ENCODE measurements around the gene KCNIP3.

DNA sequence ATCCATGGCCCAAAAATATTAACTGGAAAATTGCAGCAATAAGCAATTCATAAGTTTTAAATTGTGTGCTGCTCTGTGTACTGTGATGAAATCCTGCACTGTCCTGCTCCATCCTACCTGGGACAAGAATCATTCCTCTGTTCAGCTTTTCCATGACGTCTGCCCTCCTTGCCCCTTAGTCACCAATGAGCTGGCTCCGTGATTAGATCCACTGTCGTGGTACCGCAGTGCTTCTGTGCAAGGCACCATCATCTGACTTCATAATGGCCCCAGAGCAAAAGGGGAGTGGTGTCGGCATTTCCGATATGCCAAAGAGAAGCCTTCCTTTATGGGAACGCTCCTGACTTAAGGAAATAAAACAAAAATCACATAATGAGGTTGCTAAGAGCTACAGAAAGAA lies 101.9 kb downstream of the KCNIP3 start:
- TF ChIP-seq POLR2A (IDR thresholded peaks at IDR 0.05) = no peak
- TF ChIP-seq, protein P1, sequence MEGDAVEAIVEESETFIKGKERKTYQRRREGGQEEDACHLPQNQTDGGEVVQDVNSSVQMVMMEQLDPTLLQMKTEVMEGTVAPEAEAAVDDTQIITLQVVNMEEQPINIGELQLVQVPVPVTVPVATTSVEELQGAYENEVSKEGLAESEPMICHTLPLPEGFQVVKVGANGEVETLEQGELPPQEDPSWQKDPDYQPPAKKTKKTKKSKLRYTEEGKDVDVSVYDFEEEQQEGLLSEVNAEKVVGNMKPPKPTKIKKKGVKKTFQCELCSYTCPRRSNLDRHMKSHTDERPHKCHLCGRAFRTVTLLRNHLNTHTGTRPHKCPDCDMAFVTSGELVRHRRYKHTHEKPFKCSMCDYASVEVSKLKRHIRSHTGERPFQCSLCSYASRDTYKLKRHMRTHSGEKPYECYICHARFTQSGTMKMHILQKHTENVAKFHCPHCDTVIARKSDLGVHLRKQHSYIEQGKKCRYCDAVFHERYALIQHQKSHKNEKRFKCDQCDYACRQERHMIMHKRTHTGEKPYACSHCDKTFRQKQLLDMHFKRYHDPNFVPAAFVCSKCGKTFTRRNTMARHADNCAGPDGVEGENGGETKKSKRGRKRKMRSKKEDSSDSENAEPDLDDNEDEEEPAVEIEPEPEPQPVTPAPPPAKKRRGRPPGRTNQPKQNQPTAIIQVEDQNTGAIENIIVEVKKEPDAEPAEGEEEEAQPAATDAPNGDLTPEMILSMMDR (IDR thresholded peaks at IDR 0.05) = no peak

Measured in body of pancreas (tissue), 4 donors.